ENCODE measurements around the gene NCLN.

Gene NCLN

DNA sequence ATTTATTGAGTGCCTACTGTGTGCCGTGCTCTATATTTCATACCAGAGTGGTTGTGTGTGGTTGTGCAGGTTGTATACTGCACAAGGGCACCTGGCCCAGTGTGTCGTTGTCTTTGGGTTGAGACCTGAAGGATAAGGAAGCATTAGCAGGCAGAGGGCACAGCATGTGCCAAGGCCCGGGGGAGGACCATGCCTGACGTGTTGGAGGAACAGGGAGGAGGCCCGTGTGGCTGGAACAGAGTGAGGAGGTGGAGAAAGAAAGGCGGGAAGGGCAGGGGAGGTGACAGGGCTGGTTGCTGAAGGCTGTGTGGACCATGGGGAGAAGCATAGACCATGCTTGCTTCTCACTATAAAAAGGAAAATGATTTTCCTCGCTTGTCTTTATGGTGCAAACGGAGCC is 65.5 kb downstream of the NCLN start:
- no peak for DNase-seq (ENCODE audit: low spot score)
- no peaks in the 10 kb centered on the region for H3K4me1 ChIP-seq (ENCODE audit: insufficient read depth, poor library complexity, severe bottlenecking)
- H3K27me3 ChIP-seq (ENCODE audit: insufficient read depth, poor library complexity, severe bottlenecking) = no peaks in the 10 kb centered on the region
- H3K36me3 ChIP-seq (ENCODE audit: low read depth) = no peaks in the 10 kb centered on the region
- TF ChIP-seq CTCF (IDR thresholded peaks at IDR 0.05; ENCODE audit: poor library complexity, severe bottlenecking) = no peak
- no peak overlapping the region for H3K4me3 ChIP-seq (ENCODE audit: severe bottlenecking)
- no peak for ATAC-seq (ENCODE audit: low read depth)
- no peaks in the 10 kb centered on the region for H3K9me3 ChIP-seq (ENCODE audit: severe bottlenecking)
- no peak overlapping the region for H3K27ac ChIP-seq (ENCODE audit: poor library complexity, severe bottlenecking)

GRCh38 chr19:3252650-3253049 is 66.9 kb downstream of the NCLN start:
- ATAC-seq (ENCODE audit: low read depth) = no peak
- H3K9me3 ChIP-seq (ENCODE audit: severe bottlenecking) = no peaks in the 10 kb centered on the region

GRCh38 chr19:3253270-3253669 is 67.5 kb downstream of the NCLN start:
- Histone ChIP-seq H3K27me3 (ENCODE audit: insufficient read depth, poor library complexity, severe bottlenecking) (no peaks in the 10 kb centered on the region), H3K9me3 (ENCODE audit: severe bottlenecking) (no peaks in the 10 kb centered on the region), H3K4me3 (ENCODE audit: severe bottlenecking) (no peak overlapping the region), H3K4me1 (ENCODE audit: insufficient read depth, poor library complexity, severe bottlenecking) (no peaks in the 10 kb centered on the region), H3K36me3 (ENCODE audit: low read depth) (no peaks in the 10 kb centered on the region), H3K27ac (ENCODE audit: poor library complexity, severe bottlenecking) (no peak overlapping the region)
- ATAC-seq (ENCODE audit: low read depth) (no peak), DNase-seq (ENCODE audit: low spot score) (no peak)
- no peak for TF ChIP-seq CTCF (IDR thresholded peaks at IDR 0.05; ENCODE audit: poor library complexity, severe bottlenecking)

More at GRCh38 chr19:3252650-3253049, 66.9 kb downstream of the NCLN start:
- TF ChIP-seq CTCF (IDR thresholded peaks at IDR 0.05; ENCODE audit: poor library complexity, severe bottlenecking) = no peak
- DNase-seq (ENCODE audit: low spot score) = no peak
- H3K27ac ChIP-seq (ENCODE audit: poor library complexity, severe bottlenecking) = no peak overlapping the region
- no peak overlapping the region for H3K4me3 ChIP-seq (ENCODE audit: severe bottlenecking)
- H3K36me3 ChIP-seq (ENCODE audit: low read depth) = no peaks in the 10 kb centered on the region
- no peaks in the 10 kb centered on the region for H3K27me3 ChIP-seq (ENCODE audit: insufficient read depth, poor library complexity, severe bottlenecking)
- H3K4me1 ChIP-seq (ENCODE audit: insufficient read depth, poor library complexity, severe bottlenecking) = no peaks in the 10 kb centered on the region

- no peaks in the 10 kb centered on the region for H3K36me3 ChIP-seq (ENCODE audit: low read depth)
- H3K27ac ChIP-seq (ENCODE audit: poor library complexity, severe bottlenecking) = no peak overlapping the region
- ATAC-seq (ENCODE audit: low read depth) = no peak
- TF ChIP-seq CTCF (IDR thresholded peaks at IDR 0.05; ENCODE audit: poor library complexity, severe bottlenecking) = no peak
- no peaks in the 10 kb centered on the region for H3K9me3 ChIP-seq (ENCODE audit: severe bottlenecking)
- no peaks in the 10 kb centered on the region for H3K27me3 ChIP-seq (ENCODE audit: insufficient read depth, poor library complexity, severe bottlenecking)
- H3K4me3 ChIP-seq (ENCODE audit: severe bottlenecking) = no peak overlapping the region
- H3K4me1 ChIP-seq (ENCODE audit: insufficient read depth, poor library complexity, severe bottlenecking) = no peaks in the 10 kb centered on the region
- DNase-seq (ENCODE audit: low spot score) = no peak
Measured at GRCh38 chr19:3254520-3254919, 68.8 kb downstream of the NCLN start.

GRCh38 chr19:3257071-3257470 is 71.3 kb downstream of the NCLN start:
- TF ChIP-seq CTCF (IDR thresholded peaks at IDR 0.05; ENCODE audit: poor library complexity, severe bottlenecking) = no peak
- Histone ChIP-seq H3K27me3 (ENCODE audit: insufficient read depth, poor library complexity, severe bottlenecking) (no peaks in the 10 kb centered on the region), H3K4me3 (ENCODE audit: severe bottlenecking) (no peak overlapping the region), H3K27ac (ENCODE audit: poor library complexity, severe bottlenecking) (no peak overlapping the region), H3K4me1 (ENCODE audit: insufficient read depth, poor library complexity, severe bottlenecking) (no peaks in the 10 kb centered on the region), H3K9me3 (ENCODE audit: severe bottlenecking) (no peaks in the 10 kb centered on the region), H3K36me3 (ENCODE audit: low read depth) (no peaks in the 10 kb centered on the region)
- ATAC-seq (ENCODE audit: low read depth) (no peak), DNase-seq (ENCODE audit: low spot score) (no peak)

All from RWPE2 (cell line).